Measurements from ENCODE around the gene SEPTIN2. TPM values are rescaled to one million over a fixed set of nuclear protein-coding genes. Genes with fewer than 3 reads are reported as not detected.

The SEPTIN2 gene
- total RNA-seq, 1 experiment from 2014 or later: 500 TPM

GRCh38 chr2:241320394-241320793, 4.7 kb downstream of the SEPTIN2 start:
- TF ChIP-seq EZH2 (IDR thresholded peaks at IDR 0.05; ENCODE audit: low read depth) (no peak), CTCF (conservative IDR thresholded peaks at IDR 0.05) (no peak)
- Histone ChIP-seq H3K9me3 (ENCODE audit: insufficient read depth, low read depth) (no peaks in the 10 kb centered on the region), H3K27ac (no peak overlapping the region), H3K79me2 (ENCODE audit: low read depth) (peaks cover 96% of the 10 kb centered on the region), H3K4me1 (replicated peaks; ENCODE audit: insufficient read depth) (peaks cover 29% of the 10 kb centered on the region), H3F3A (ENCODE audit: insufficient read depth, low read depth) (peaks cover 12% of the 10 kb centered on the region), H4K20me1 (ENCODE audit: insufficient read depth) (peaks cover 88% of the 10 kb centered on the region), H3K4me2 (peak overlapping the region; percentile 78; the same call in 1 of the 2 replicates), H3K9me2 (ENCODE audit: insufficient read depth) (no peaks in the 10 kb centered on the region), H3K4me3 (no peak overlapping the region), H3K27me3 (ENCODE audit: insufficient read depth, low read depth) (no peaks in the 10 kb centered on the region), H2AFZ (no peak overlapping the region), H3K36me3 (ENCODE audit: low read depth) (peaks cover 30% of the 10 kb centered on the region)
- DNase-seq: no peak
- BruUV-seq (replicated peaks): no TSS peak
- ChIA-PET CTCF (no interaction called here), POLR2A (ENCODE audit: unreplicated experiment) (interaction anchor here (0.6 kb wide), 1 partner anchor 77 kb away, joined by 3 read pairs; no protein-coding TSS in a partner anchor)
- intact Hi-C loops (cut with micrococcal nuclease; ENCODE audit: unreplicated experiment): no loop called here

- no peaks in the 10 kb centered on the region for H3K27me3 ChIP-seq (ENCODE audit: insufficient read depth, low read depth)
- no peaks in the 10 kb centered on the region for H3K9me3 ChIP-seq (ENCODE audit: insufficient read depth, low read depth)
- H3K36me3 ChIP-seq (ENCODE audit: low read depth): peaks cover 36% of the 10 kb centered on the region
- H3K9me2 ChIP-seq (ENCODE audit: insufficient read depth): no peaks in the 10 kb centered on the region
- H2AFZ ChIP-seq: no peak overlapping the region
- H3K27ac ChIP-seq: no peak overlapping the region
- TF ChIP-seq CTCF (conservative IDR thresholded peaks at IDR 0.05) (no peak), EZH2 (IDR thresholded peaks at IDR 0.05; ENCODE audit: low read depth) (no peak)
- CTCF ChIA-PET: no interaction called here
- no peak for DNase-seq
- H3K4me2 ChIP-seq: no peak overlapping the region
- POLR2A ChIA-PET (ENCODE audit: unreplicated experiment): no interaction called here
- H4K20me1 ChIP-seq (ENCODE audit: insufficient read depth): peaks cover 93% of the 10 kb centered on the region
- BruUV-seq (replicated peaks): no TSS peak
- intact Hi-C loops (cut with micrococcal nuclease; ENCODE audit: unreplicated experiment): no loop called here
- H3K4me3 ChIP-seq: no peak overlapping the region
- H3K4me1 ChIP-seq (replicated peaks; ENCODE audit: insufficient read depth): peaks cover 29% of the 10 kb centered on the region
- peaks cover 12% of the 10 kb centered on the region for H3F3A ChIP-seq (ENCODE audit: insufficient read depth, low read depth)
- H3K79me2 ChIP-seq (ENCODE audit: low read depth): peaks cover 100% of the 10 kb centered on the region
Measured at GRCh38 chr2:241321033-241321432, 5.3 kb downstream of the SEPTIN2 start.

GRCh38 chr2:241321886-241322285, 6.2 kb downstream of the SEPTIN2 start:
- peaks cover 91% of the 10 kb centered on the region for H4K20me1 ChIP-seq (ENCODE audit: insufficient read depth)

More at GRCh38 chr2:241321886-241322285, 6.2 kb downstream of the SEPTIN2 start:
- BruUV-seq (replicated peaks): no TSS peak
- no peak for DNase-seq
- Histone ChIP-seq H3F3A (ENCODE audit: insufficient read depth, low read depth) (peaks cover 12% of the 10 kb centered on the region), H3K36me3 (ENCODE audit: low read depth) (peaks cover 43% of the 10 kb centered on the region), H3K4me2 (no peak overlapping the region), H3K79me2 (ENCODE audit: low read depth) (peaks cover 94% of the 10 kb centered on the region), H3K4me1 (replicated peaks; ENCODE audit: insufficient read depth) (peaks cover 29% of the 10 kb centered on the region), H3K9me3 (ENCODE audit: insufficient read depth, low read depth) (no peaks in the 10 kb centered on the region), H3K27me3 (ENCODE audit: insufficient read depth, low read depth) (no peaks in the 10 kb centered on the region), H3K9me2 (ENCODE audit: insufficient read depth) (no peaks in the 10 kb centered on the region), H2AFZ (no peak overlapping the region), H3K4me3 (no peak overlapping the region), H3K27ac (0 out of 2 replicates have a peak overlapping the region, but pooled peaks have one; percentile 14)
- CTCF ChIA-PET: no interaction called here
- intact Hi-C loops (cut with micrococcal nuclease; ENCODE audit: unreplicated experiment): no loop called here
- POLR2A ChIA-PET (ENCODE audit: unreplicated experiment): interaction anchor here (0.6 kb wide), 1 partner anchor 366 kb away, joined by 3 read pairs; no protein-coding TSS in a partner anchor
- TF ChIP-seq CTCF (conservative IDR thresholded peaks at IDR 0.05) (no peak), EZH2 (IDR thresholded peaks at IDR 0.05; ENCODE audit: low read depth) (no peak)
